Endodermal cell (in vitro differentiated cells): Measurements from ENCODE around the gene TSC2. TPM values are rescaled to one million over a fixed set of nuclear protein-coding genes. Genes with fewer than 3 reads are reported as not detected.
A peak's percentile ranks its signal among the peaks of the same experiment; 100 is the strongest.

Experiments
- DNase-seq: peaks from one replicate; pipeline ENCODE4 v3.0.0-alpha.2; 2017
- H3K27ac ChIP-seq: 2 replicates; pipeline ENCODE4 v1.5.1; 2013; ENCODE audit warnings: mild to moderate bottlenecking, low read depth, low read length, moderate library complexity
- H3K27me3 ChIP-seq: 2 replicates; pipeline ENCODE4 v1.6.1; 2013; ENCODE audit warnings: mild to moderate bottlenecking, low read length, moderate library complexity; ENCODE audit not compliant: insufficient read depth, control insufficient read depth, poor library complexity, severe bottlenecking
- H3K36me3 ChIP-seq: 2 replicates; pipeline ENCODE4 v1.7.0; 2013; ENCODE audit warnings: mild to moderate bottlenecking, low read length, moderate library complexity; ENCODE audit not compliant: control insufficient read depth, insufficient read depth
- H3K4me1 ChIP-seq: one replicate; pipeline ENCODE4 v1.7.0; 2013; ENCODE audit warnings: low read length; ENCODE audit not compliant: control insufficient read depth, insufficient read depth
- H3K4me3 ChIP-seq: 2 replicates; pipeline ENCODE4 v1.5.1; 2013; ENCODE audit warnings: mild to moderate bottlenecking, low read length, moderate library complexity
- H3K9ac ChIP-seq: 2 replicates; pipeline ENCODE4 v1.6.1; 2013; ENCODE audit warnings: mild to moderate bottlenecking, low read length, moderate library complexity; ENCODE audit not compliant: poor library complexity, severe bottlenecking; ENCODE audit errors: extremely low read depth
- H3K9me3 ChIP-seq: 2 replicates; pipeline ENCODE4 v1.6.1; 2013; ENCODE audit warnings: mild to moderate bottlenecking, low read length, moderate library complexity; ENCODE audit not compliant: control insufficient read depth
- H3K27ac Mint-ChIP-seq: 2 replicates; pipeline ENCODE4 v1.8.0; 2020; ENCODE audit warnings: mixed read lengths
- H3K27me3 Mint-ChIP-seq: 2 replicates; pipeline ENCODE4 v1.8.0; 2021; ENCODE audit warnings: mild to moderate bottlenecking, mixed read lengths; ENCODE audit not compliant: insufficient read depth
- H3K36me3 Mint-ChIP-seq: 2 replicates; pipeline ENCODE4 v1.8.0; 2020; ENCODE audit warnings: low read depth, mixed read lengths
- H3K4me1 Mint-ChIP-seq: 2 replicates; pipeline ENCODE4 v1.8.0; 2020; ENCODE audit warnings: mixed read lengths
- H3K4me3 Mint-ChIP-seq: 2 replicates; pipeline ENCODE4 v1.8.0; 2020; ENCODE audit warnings: mild to moderate bottlenecking, moderate library complexity, mixed read lengths
- H3K9me3 Mint-ChIP-seq: 2 replicates; pipeline ENCODE4 v1.8.0; 2020; ENCODE audit warnings: mild to moderate bottlenecking, mixed read lengths
- CTCF ChIP-seq: fragments of 200-600 bp; sonication (generic); conservative IDR thresholded peaks from 2 replicates; pipeline ENCODE4 v1.5.0; 2021; ENCODE audit warnings: antibody characterized with exemption, mild to moderate bottlenecking
- WGBS, 2 experiments: methylation state at CpG; one replicate each; pipeline versions ENCODE4 v1.1.5 to v1.1.7; 2013; ENCODE audit warnings: missing lambda C conversion rate in 2 of 2, mixed read lengths in 1 of 2; ENCODE audit not compliant: insufficient coverage in 1 of 2, insufficient read length in 1 of 2; 5-methylcytosine and 5-hydroxymethylcytosine counted together
- total RNA-seq, 2 donors: library from RNA; stranded (reverse); fragmentation: NEBNext Ultra II Directional in 1 of 2; extraction: Animal tissue kit (Norgen Biotek cat#: 25700) in 1 of 2; gene quantifications; 2 replicates in 1 of 2; 3 replicates in 1 of 2; pipeline ENCODE4 v1.2.1, GENCODE V29; 2021

The TSC2 gene
- total RNA-seq, 2 donors from 2014 or later, result 166 to 192 TPM

GRCh38 chr16:2086812-2087747 lies 39.3 kb downstream of the TSC2 start:
- H3K9me3 ChIP-seq, result no peaks in the 10 kb centered on the region

GRCh38 chr16:2087748-2088631 lies 40.2 kb downstream of the TSC2 start:
- H3K4me1 Mint-ChIP-seq, result no peaks in the 10 kb centered on the region
- H3K27ac ChIP-seq, result no peak overlapping the region
- H3K27me3 ChIP-seq, result no peaks in the 10 kb centered on the region
- H3K27ac Mint-ChIP-seq, result peak overlapping the region; percentile 48
- H3K9me3 ChIP-seq, result no peaks in the 10 kb centered on the region
- 93 to 95% methylated on average over 25 to 41 of the region's 41 CpGs for WGBS, 2 experiments
- no peaks in the 10 kb centered on the region for H3K9me3 Mint-ChIP-seq
- H3K4me3 Mint-ChIP-seq, result no peak overlapping the region
- H3K4me1 ChIP-seq, result peaks cover 8% of the 10 kb centered on the region
- DNase-seq, result no peak
- H3K4me3 ChIP-seq, result no peak overlapping the region
- no peaks in the 10 kb centered on the region for H3K27me3 Mint-ChIP-seq
- TF ChIP-seq CTCF, result no peak
- H3K36me3 Mint-ChIP-seq, result peaks cover 7% of the 10 kb centered on the region
- peaks cover 19% of the 10 kb centered on the region for H3K36me3 ChIP-seq
- no peak overlapping the region for H3K9ac ChIP-seq

More at GRCh38 chr16:2086812-2087747, 39.3 kb downstream of the TSC2 start:
- Mint-ChIP-seq H3K4me1 (no peaks in the 10 kb centered on the region), H3K4me3 (no peak overlapping the region), H3K36me3 (peaks cover 11% of the 10 kb centered on the region), H3K9me3 (no peaks in the 10 kb centered on the region), H3K27ac (no peak overlapping the region), H3K27me3 (no peaks in the 10 kb centered on the region)
- 93 to 96% methylated on average over 19 to 29 of the region's 30 CpGs for WGBS, 2 experiments
- no peak for TF ChIP-seq CTCF
- Histone ChIP-seq H3K4me1 (peaks cover 3% of the 10 kb centered on the region), H3K27ac (no peak overlapping the region), H3K9ac (no peak overlapping the region), H3K27me3 (no peaks in the 10 kb centered on the region), H3K4me3 (no peak overlapping the region), H3K36me3 (peaks cover 16% of the 10 kb centered on the region)
- DNase-seq, result no peak

- peaks cover 19% of the 10 kb centered on the region for H3K36me3 ChIP-seq
- no peak overlapping the region for H3K27ac ChIP-seq
- no peaks in the 10 kb centered on the region for H3K9me3 ChIP-seq
- H3K27me3 ChIP-seq, result no peaks in the 10 kb centered on the region
- peaks cover 8% of the 10 kb centered on the region for H3K4me1 ChIP-seq
- H3K27ac Mint-ChIP-seq, result no peak overlapping the region
- H3K36me3 Mint-ChIP-seq, result peaks cover 7% of the 10 kb centered on the region
- no peak overlapping the region for H3K4me3 ChIP-seq
- DNase-seq, result no peak
- H3K27me3 Mint-ChIP-seq, result no peaks in the 10 kb centered on the region
- H3K4me3 Mint-ChIP-seq, result no peak overlapping the region
- H3K4me1 Mint-ChIP-seq, result no peaks in the 10 kb centered on the region
- no peak overlapping the region for H3K9ac ChIP-seq
- TF ChIP-seq CTCF, result no peak
- H3K9me3 Mint-ChIP-seq, result no peaks in the 10 kb centered on the region
- WGBS, 2 experiments, result 91 to 98% methylated on average over 12 to 20 of the region's 20 CpGs
Measured at GRCh38 chr16:2088759-2089358, 41.1 kb downstream of the TSC2 start.
